ENCODE measurements around the gene KDM8. TPM values are rescaled to one million over a fixed set of nuclear protein-coding genes. Genes with fewer than 3 reads are reported as not detected.

Gene KDM8
- total and polyA plus RNA-seq, 12 donors = 3.4 to 14.6 (median 8.5) TPM

GRCh38 chr16:27182906-27183405 is 20.4 kb upstream of the KDM8 start:
- H3K4me1 ChIP-seq (replicated peaks in 1 of 2) = no peaks in the 10 kb centered on the region
- no peaks in the 10 kb centered on the region for H3K36me3 ChIP-seq (replicated peaks in 1 of 2)
- 78 to 85% (median 81%) methylated on average over 7 of the region's 7 CpGs for WGBS, 4 donors
- intact Hi-C loops (cut with DNase I) = no loop called here
- DNase-seq = no peak
- no peaks in the 10 kb centered on the region for H3K27me3 ChIP-seq
- H3K9me3 ChIP-seq (replicated peaks in 1 of 3) = no peaks in the 10 kb centered on the region
- no peak overlapping the region for H3K27ac ChIP-seq
- no peak for TF ChIP-seq POLR2A (IDR thresholded peaks at IDR 0.05)
- TF ChIP-seq, protein P1, sequence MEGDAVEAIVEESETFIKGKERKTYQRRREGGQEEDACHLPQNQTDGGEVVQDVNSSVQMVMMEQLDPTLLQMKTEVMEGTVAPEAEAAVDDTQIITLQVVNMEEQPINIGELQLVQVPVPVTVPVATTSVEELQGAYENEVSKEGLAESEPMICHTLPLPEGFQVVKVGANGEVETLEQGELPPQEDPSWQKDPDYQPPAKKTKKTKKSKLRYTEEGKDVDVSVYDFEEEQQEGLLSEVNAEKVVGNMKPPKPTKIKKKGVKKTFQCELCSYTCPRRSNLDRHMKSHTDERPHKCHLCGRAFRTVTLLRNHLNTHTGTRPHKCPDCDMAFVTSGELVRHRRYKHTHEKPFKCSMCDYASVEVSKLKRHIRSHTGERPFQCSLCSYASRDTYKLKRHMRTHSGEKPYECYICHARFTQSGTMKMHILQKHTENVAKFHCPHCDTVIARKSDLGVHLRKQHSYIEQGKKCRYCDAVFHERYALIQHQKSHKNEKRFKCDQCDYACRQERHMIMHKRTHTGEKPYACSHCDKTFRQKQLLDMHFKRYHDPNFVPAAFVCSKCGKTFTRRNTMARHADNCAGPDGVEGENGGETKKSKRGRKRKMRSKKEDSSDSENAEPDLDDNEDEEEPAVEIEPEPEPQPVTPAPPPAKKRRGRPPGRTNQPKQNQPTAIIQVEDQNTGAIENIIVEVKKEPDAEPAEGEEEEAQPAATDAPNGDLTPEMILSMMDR (IDR thresholded peaks at IDR 0.05) = no peak
- H3K4me3 ChIP-seq = no peak overlapping the region

DNA sequence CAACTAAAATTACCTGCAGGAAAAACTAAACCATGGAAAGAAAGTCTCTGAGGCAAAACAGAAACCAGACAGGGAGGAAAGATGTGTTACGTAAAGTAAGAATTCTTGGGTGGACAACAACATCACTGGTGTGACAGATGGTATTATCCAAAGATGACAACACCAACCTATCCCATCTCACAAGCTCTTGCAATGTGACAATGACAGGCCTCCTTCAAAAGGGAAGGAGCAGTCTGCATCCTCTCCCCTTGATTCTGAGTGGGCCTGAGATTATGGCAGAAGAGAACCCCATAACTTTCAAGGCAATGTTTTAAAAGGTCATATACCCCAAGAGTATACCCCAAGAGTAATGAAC is 17.6 kb upstream of the KDM8 start:
- DNase-seq = no peak
- WGBS, 4 donors = 90 to 100% (median 95%) methylated on average over 1 of the region's 1 CpG
- H3K4me1 ChIP-seq (replicated peaks in 1 of 2) = no peaks in the 10 kb centered on the region
- intact Hi-C loops (cut with DNase I) = no loop called here
- no peaks in the 10 kb centered on the region for H3K9me3 ChIP-seq (replicated peaks in 1 of 3)
- H3K36me3 ChIP-seq (replicated peaks in 1 of 2) = no peaks in the 10 kb centered on the region
- TF ChIP-seq, protein P1 (IDR thresholded peaks at IDR 0.05) = no peak
- TF ChIP-seq POLR2A (IDR thresholded peaks at IDR 0.05) = no peak
- H3K4me3 ChIP-seq = no peak overlapping the region
- no peak overlapping the region for H3K27ac ChIP-seq
- H3K27me3 ChIP-seq = no peaks in the 10 kb centered on the region

DNA sequence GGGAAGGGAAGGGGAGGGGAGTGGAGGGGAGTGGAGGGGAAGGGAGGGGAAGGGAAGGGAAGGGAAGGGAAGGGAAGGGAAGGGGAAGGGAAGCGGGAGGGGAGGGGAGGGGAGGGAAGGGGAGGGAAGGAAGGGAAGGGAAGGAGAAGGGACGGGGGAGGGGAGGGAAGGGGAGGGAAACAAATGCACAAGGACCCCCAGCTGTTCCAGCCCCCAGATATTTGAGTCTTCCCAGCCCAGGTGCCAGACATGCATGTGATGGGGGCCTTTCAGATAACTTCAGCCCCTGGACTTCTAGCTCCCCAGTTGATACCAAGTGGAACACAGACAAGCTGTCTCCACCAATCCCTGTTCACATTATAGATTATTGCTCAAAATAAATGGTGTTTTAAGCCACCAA is 14.7 kb upstream of the KDM8 start:
- intact Hi-C loops (cut with DNase I) = no loop called here
- Histone ChIP-seq H3K27me3 (no peaks in the 10 kb centered on the region), H3K9me3 (replicated peaks in 1 of 3) (no peaks in the 10 kb centered on the region), H3K27ac (no peak overlapping the region), H3K4me1 (replicated peaks in 1 of 2) (no peaks in the 10 kb centered on the region), H3K4me3 (no peak overlapping the region), H3K36me3 (replicated peaks in 1 of 2) (no peaks in the 10 kb centered on the region)
- TF ChIP-seq, protein P1 (IDR thresholded peaks at IDR 0.05) = no peak
- TF ChIP-seq POLR2A (IDR thresholded peaks at IDR 0.05) = no peak
- 80 to 100% (median 86%) methylated on average over 1 to 2 of the region's 2 CpGs for WGBS, 4 donors
- DNase-seq = no peak

- Histone ChIP-seq H3K27ac (no peak overlapping the region), H3K4me1 (replicated peaks in 1 of 2) (no peaks in the 10 kb centered on the region), H3K9me3 (replicated peaks in 1 of 3) (no peaks in the 10 kb centered on the region), H3K4me3 (no peak overlapping the region), H3K27me3 (no peaks in the 10 kb centered on the region), H3K36me3 (replicated peaks in 1 of 2) (no peaks in the 10 kb centered on the region)
- DNase-seq = no peak
- 58 to 70% (median 62%) methylated on average over 6 to 13 of the region's 13 CpGs for WGBS, 4 donors
- intact Hi-C loops (cut with DNase I) = no loop called here
- no peak for TF ChIP-seq POLR2A (IDR thresholded peaks at IDR 0.05)
- TF ChIP-seq, protein P1 (IDR thresholded peaks at IDR 0.05) = no peak
Observed at GRCh38 chr16:27189335-27189972, 13.9 kb upstream of the KDM8 start.

All from adrenal gland (tissue), 12 donors.